MM.1S (cell line): Measurements from ENCODE around the gene DMRTC2.

ENCODE experiments used
- CTCF ChIP-seq: fragments of 300-600 bp; sonication (generic); IDR thresholded peaks from 2 replicates; pipeline ENCODE4 v1.5.1; 2016; ENCODE audit warnings: antibody characterized with exemption, low read length, mixed read lengths
- EZH2 ChIP-seq: fragments of 300-600 bp; sonication (generic); optimal IDR thresholded peaks from 2 replicates; pipeline ENCODE3; 2017; ENCODE audit warnings: low read depth, mild to moderate bottlenecking, antibody characterized with exemption, low read length, mixed read lengths

- TF ChIP-seq CTCF (no peak), EZH2 (no peak)
Measured at GRCh38 chr19:41802770-41803169, 42.1 kb upstream of the DMRTC2 start.
